Left ventricle myocardium inferior (tissue), 1 donor: ENCODE data around the gene MCF2L2. TPM values are rescaled to one million over a fixed set of nuclear protein-coding genes. Genes with fewer than 3 reads are reported as not detected.
A peak's percentile ranks its signal among the peaks of the same experiment; 100 is the strongest.
"Not testable (repeated sequence)": the region's sequence is repeated elsewhere in the genome, so short reads cannot be mapped to it uniquely, and the experiment has no call there.

Experiments used
- DNase-seq: peaks from one replicate; pipeline ENCODE4 v3.0.0-alpha.2; 2020
- H3K27ac ChIP-seq: fragments of 200-600 bp; replicated peaks from 2 replicates; pipeline ENCODE4 v1.8.0; 2021
- H3K27me3 ChIP-seq: fragments of 200-600 bp; 2 replicates; pipeline ENCODE4 v1.8.0; 2021; ENCODE audit warnings: low read depth
- H3K36me3 ChIP-seq: fragments of 200-600 bp; 2 replicates; pipeline ENCODE4 v1.8.0; 2021
- H3K4me1 ChIP-seq: fragments of 200-600 bp; 2 replicates; pipeline ENCODE4 v1.8.0; 2021
- H3K4me3 ChIP-seq: fragments of 200-600 bp; 2 replicates; pipeline ENCODE4 v1.8.0; 2021; ENCODE audit warnings: mild to moderate bottlenecking, moderate library complexity
- H3K9me3 ChIP-seq: fragments of 200-600 bp; replicated peaks from 2 replicates; pipeline ENCODE4 v1.8.0; 2021
- intact Hi-C: fragments of 100-400 bp; cut with micrococcal nuclease; formaldehyde crosslinking; loops from one replicate; pipeline ENCODE4 v1.11.0; 2022
- total RNA-seq: library from RNA; stranded (reverse); fragmentation: NEBNext Ultra II Directional; extraction: Animal tissue kit (Norgen Biotek cat#: 25700); gene quantifications from one replicate; pipeline ENCODE4 v1.2.1, GENCODE V29; 2021
- TF ChIP-seq, protein P1 (sequence below): fragments of 200-600 bp; IDR thresholded peaks from 2 replicates; pipeline ENCODE4 v1.8.0; 2021; ENCODE audit warnings: antibody characterized with exemption, mild to moderate bottlenecking, borderline replicate concordance
- donor health status: DM: no; HTN: yes; CAD: no; lungs with severe emphysema.

The MCF2L2 gene
- total RNA-seq, 1 donor from 2014 or later = 0.91 TPM

DNA sequence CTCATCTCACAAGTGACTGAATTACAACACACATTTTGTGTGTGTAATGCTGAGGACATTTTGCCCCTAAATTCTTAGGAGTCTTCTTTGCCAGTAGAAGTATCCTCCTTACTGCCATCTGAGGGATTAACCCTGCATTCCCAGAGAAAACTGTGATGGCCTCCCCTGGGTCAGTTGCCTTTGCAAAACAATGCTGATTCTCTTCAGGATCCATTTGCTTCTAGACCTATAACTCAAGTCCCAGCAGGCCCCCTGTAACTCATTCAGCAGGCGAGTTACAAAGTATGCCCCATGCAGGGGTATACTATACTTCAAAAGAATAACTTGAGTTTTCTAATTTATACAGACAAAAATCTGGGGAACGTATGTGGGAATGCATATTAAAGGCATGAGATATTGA is 6.6 kb upstream of the MCF2L2 start:
- no peak overlapping the region for H3K4me3 ChIP-seq
- DNase-seq = no peak
- H3K27me3 ChIP-seq = peaks cover 35% of the 10 kb centered on the region
- no peaks in the 10 kb centered on the region for H3K4me1 ChIP-seq
- no peaks in the 10 kb centered on the region for H3K36me3 ChIP-seq
- intact Hi-C loops = no loop called here
- H3K9me3 ChIP-seq = no peaks in the 10 kb centered on the region
- TF ChIP-seq, protein P1, sequence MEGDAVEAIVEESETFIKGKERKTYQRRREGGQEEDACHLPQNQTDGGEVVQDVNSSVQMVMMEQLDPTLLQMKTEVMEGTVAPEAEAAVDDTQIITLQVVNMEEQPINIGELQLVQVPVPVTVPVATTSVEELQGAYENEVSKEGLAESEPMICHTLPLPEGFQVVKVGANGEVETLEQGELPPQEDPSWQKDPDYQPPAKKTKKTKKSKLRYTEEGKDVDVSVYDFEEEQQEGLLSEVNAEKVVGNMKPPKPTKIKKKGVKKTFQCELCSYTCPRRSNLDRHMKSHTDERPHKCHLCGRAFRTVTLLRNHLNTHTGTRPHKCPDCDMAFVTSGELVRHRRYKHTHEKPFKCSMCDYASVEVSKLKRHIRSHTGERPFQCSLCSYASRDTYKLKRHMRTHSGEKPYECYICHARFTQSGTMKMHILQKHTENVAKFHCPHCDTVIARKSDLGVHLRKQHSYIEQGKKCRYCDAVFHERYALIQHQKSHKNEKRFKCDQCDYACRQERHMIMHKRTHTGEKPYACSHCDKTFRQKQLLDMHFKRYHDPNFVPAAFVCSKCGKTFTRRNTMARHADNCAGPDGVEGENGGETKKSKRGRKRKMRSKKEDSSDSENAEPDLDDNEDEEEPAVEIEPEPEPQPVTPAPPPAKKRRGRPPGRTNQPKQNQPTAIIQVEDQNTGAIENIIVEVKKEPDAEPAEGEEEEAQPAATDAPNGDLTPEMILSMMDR = no peak
- no peak overlapping the region for H3K27ac ChIP-seq

DNA sequence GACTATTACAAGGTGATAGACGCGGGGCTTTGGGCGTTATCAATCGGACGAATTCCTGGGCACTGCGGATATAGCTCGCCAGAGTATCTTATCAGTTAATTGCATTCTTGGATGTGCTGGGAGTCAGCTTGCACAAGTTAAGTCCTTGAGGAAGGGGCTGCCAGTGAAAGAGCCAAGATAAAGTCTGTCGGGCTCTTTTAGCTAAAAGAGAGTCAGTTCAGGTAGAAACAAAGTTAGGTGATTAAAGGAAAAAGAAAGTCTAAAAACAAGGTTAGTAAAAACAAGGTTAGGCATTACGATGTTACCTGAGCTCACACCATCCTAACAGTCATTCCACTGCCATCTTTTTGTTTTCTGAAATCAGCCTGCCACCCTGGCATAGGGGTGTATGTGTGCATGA is 6.1 kb upstream of the MCF2L2 start:
- Histone ChIP-seq H3K4me1 (no peaks in the 10 kb centered on the region), H3K4me3 (no peak overlapping the region), H3K36me3 (no peaks in the 10 kb centered on the region), H3K9me3 (no peaks in the 10 kb centered on the region), H3K27ac (no peak overlapping the region), H3K27me3 (peaks cover 40% of the 10 kb centered on the region)
- intact Hi-C loops = no loop called here
- TF ChIP-seq, protein P1 = no peak
- DNase-seq = no peak

DNA sequence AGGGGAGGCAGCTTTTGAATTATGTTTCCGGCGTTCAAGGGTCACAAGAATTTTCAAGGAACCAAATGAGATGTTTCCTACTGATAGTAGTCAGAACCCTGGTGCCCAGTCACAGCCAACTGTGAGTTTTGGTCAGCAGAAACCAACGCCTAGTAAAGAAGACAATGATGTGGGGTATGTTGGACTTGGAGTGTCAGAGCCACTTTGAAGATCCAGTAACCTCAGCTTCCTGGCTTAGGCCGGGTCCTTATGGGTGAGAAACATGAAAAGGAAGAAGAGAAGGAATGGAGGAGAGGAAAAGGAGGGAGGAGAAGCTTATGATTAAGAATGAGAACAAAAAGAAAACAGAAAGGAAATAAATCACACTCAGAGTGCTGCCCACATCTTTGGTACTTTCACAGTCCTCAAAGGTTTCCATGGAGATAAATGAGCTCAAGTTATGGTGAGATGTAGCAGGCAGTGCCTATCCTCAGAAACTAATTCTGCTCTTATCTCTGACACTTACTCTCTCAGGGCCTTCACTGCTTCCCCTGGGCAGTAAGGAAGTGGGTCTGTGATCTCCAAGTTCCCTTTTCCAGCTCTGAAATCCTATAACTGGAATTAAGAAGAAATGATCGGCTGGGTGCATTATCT is 2.0 kb upstream of the MCF2L2 start:
- intact Hi-C loops = no loop called here
- DNase-seq = no peak
- TF ChIP-seq, protein P1 = no peak

DNA sequence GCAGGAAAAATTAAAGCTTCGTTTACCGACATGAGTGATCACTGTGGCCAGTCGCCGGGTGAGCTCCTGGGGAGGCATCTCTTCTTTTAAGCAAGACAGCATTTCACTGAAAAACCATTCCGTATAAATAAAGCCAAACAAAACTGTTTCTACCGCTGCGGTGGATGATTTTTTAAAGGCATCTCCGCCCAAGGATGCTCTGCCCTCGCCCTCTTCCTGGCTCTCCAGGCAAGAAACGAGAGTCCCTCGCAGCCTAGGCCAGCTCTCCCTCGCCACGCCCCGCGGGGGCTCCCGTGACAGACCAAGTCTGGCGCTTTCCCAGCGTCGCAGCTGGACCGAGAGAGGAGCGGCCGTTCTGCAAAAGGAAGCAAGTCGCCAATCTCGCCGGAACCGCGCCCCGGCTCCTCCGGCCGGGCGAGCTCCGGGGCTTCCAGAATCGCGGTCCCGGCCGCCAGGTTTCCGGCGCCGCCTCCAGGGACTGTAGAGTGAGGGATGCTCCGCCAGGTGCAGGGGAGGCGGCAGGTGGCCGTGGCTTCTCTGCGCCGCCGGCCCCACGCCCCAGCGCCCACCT is 458 bp downstream of the MCF2L2 start:
- no peaks in the 10 kb centered on the region for H3K9me3 ChIP-seq
- intact Hi-C loops = no loop called here
- no peaks in the 10 kb centered on the region for H3K36me3 ChIP-seq
- peak; percentile 78 for DNase-seq
- H3K27ac ChIP-seq = no peak overlapping the region
- H3K4me1 ChIP-seq = peaks cover 18% of the 10 kb centered on the region
- peaks cover 81% of the 10 kb centered on the region for H3K27me3 ChIP-seq
- TF ChIP-seq, protein P1 = no peak
- peak overlapping the region; percentile 83 for H3K4me3 ChIP-seq

More for the DNA sequence above, 2.0 kb upstream of the MCF2L2 start:
- Histone ChIP-seq H3K4me1 (peaks cover 18% of the 10 kb centered on the region), H3K27me3 (peaks cover 80% of the 10 kb centered on the region), H3K9me3 (no peaks in the 10 kb centered on the region), H3K36me3 (no peaks in the 10 kb centered on the region), H3K4me3 (no peak overlapping the region), H3K27ac (no peak overlapping the region)

DNA sequence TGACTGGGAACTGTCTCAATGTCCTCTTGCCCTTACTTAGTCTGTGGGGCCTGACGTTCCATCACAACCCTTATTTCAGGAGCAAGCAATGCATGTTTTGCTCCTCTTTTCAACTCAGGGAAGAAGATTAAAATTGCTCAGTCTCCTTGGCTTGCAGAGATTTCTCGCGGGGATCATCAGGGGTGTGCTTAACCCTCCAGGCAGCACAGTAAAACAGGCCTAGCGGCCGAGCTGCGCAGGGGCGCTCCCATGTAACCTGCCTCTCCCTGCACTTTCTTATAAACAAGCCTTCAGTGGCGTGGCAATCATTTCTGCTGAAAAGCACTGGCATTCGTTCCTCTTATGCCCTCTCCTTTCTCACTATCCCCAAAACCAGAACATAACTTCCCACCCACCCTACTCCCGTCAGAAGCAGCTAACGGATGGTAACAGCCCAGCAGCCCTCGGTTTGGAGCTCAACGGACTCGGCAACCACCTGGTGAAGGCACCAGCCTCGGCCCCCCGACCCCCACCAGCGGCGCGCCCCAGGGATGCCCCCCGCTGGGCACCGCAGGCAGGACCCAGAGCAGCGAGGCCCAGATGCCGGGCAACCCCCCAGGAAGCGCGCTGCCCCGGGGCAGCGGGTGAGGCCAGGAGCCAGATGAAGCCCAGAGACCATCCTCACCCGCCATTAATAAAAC is 1.1 kb downstream of the MCF2L2 start:
- H3K4me3 ChIP-seq = peak overlapping the region; percentile 83
- intact Hi-C loops = no loop called here
- H3K27me3 ChIP-seq = peaks cover 79% of the 10 kb centered on the region
- H3K9me3 ChIP-seq = no peaks in the 10 kb centered on the region
- TF ChIP-seq, protein P1 = no peak
- no peak for DNase-seq
- no peaks in the 10 kb centered on the region for H3K36me3 ChIP-seq
- H3K4me1 ChIP-seq = peaks cover 18% of the 10 kb centered on the region
- no peak overlapping the region for H3K27ac ChIP-seq

DNA sequence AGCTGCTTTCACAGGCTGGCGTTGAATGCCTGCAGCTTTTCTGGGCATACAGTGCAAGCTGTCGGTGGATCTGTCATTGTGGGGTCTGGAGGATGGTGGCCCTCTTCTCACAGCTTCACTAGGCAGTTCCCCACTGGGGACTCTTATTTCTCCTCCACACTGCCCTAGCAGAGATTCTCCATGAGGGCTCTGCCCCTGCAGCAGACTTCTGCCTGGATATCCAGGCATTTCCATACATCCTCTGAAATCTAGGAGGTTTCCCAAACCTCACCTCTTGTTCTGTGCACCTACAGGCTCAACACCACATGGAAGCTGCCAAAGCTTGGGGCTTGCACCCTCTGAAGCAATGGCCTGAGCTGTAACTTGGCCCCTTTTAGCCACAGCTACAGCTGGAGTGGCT is 9.6 kb downstream of the MCF2L2 start:
- H3K36me3 ChIP-seq, H3K4me3 ChIP-seq, intact Hi-C loops, H3K27me3 ChIP-seq, H3K4me1 ChIP-seq, H3K27ac ChIP-seq, DNase-seq: not testable (repeated sequence)
- peaks cover 38% of the 10 kb centered on the region for H3K9me3 ChIP-seq
